CD4-positive, alpha-beta memory T cell (primary cell): ENCODE data around the gene NBEAL2. TPM values are rescaled to one million over a fixed set of nuclear protein-coding genes. Genes with fewer than 3 reads are reported as not detected.
A peak's percentile ranks its signal among the peaks of the same experiment; 100 is the strongest.
"Not testable (repeated sequence)": the region's sequence is repeated elsewhere in the genome, so short reads cannot be mapped to it uniquely, and the experiment has no call there.

Experiments used
- CTCF ChIA-PET: fragments of 350-600 bp; sonication (Branson Sonifier 250); formaldehyde crosslinking; loops from one replicate; lab custom pipeline; 2021; ENCODE audit warnings: inconsistent platforms; ENCODE audit not compliant: partially characterized antibody; lab: Charles Lee
- POLR2A ChIA-PET: fragments of 350-600 bp; sonication (Branson Sonifier 250); formaldehyde crosslinking; loops from one replicate; lab custom pipeline; 2021; ENCODE audit not compliant: partially characterized antibody; lab: Charles Lee
- DNase-seq, 5 donors: peaks; one replicate each; pipeline versions ENCODE4 v3.0.0 to v3.0.0-alpha.2; 2020 to 2022; ENCODE audit warnings: mixed read lengths in 1 of 5
- H3K27ac ChIP-seq: one replicate; pipeline ENCODE4 v1.7.0; 2013; ENCODE audit warnings: low read depth, low read length
- H3K27me3 ChIP-seq: 2 replicates; pipeline ENCODE4 v1.7.0; 2013; ENCODE audit warnings: mild to moderate bottlenecking, low read length, moderate library complexity; ENCODE audit not compliant: insufficient read depth
- H3K36me3 ChIP-seq: 2 replicates; pipeline ENCODE4 v1.7.0; 2013; ENCODE audit warnings: mild to moderate bottlenecking, low read length, moderate library complexity; ENCODE audit not compliant: insufficient read depth
- H3K4me1 ChIP-seq: 2 replicates; pipeline ENCODE4 v1.7.0; 2013; ENCODE audit warnings: mild to moderate bottlenecking, low read length, moderate library complexity; ENCODE audit not compliant: insufficient read depth
- H3K4me3 ChIP-seq, 2 donors: one replicate each; pipeline ENCODE4 v1.7.0; 2013; ENCODE audit warnings: low read length in 2 of 2, mild to moderate bottlenecking in 1 of 2
- H3K9me3 ChIP-seq, 2 donors: one replicate each; pipeline ENCODE4 v1.7.0; 2013; ENCODE audit warnings: low read length in 2 of 2, control low read depth in 1 of 2; ENCODE audit not compliant: control insufficient read depth in 1 of 2
- H3K27ac Mint-ChIP-seq, 7 donors: one replicate each; pipeline ENCODE4 v1.8.0; 2020 to 2021; ENCODE audit warnings: mixed read lengths in 7 of 7, mild to moderate bottlenecking in 6 of 7, inconsistent platforms in 3 of 7, moderate library complexity in 3 of 7
- H3K27me3 Mint-ChIP-seq, 2 donors: one replicate each; pipeline ENCODE4 v1.8.0; 2020 to 2021; ENCODE audit warnings: mixed read lengths in 2 of 2
- H3K36me3 Mint-ChIP-seq, 2 donors: one replicate each; pipeline ENCODE4 v1.8.0; 2020 to 2021; ENCODE audit warnings: mixed read lengths in 2 of 2, inconsistent platforms in 1 of 2, mild to moderate bottlenecking in 1 of 2
- H3K4me1 Mint-ChIP-seq, 4 donors: one replicate each; pipeline ENCODE4 v1.8.0; 2020 to 2021; ENCODE audit warnings: mixed read lengths in 4 of 4, mild to moderate bottlenecking in 1 of 4
- H3K4me3 Mint-ChIP-seq, 8 donors: one replicate each; pipeline ENCODE4 v1.8.0; 2020 to 2021; ENCODE audit warnings: mixed read lengths in 8 of 8, mild to moderate bottlenecking in 7 of 8, moderate library complexity in 6 of 8, inconsistent platforms in 3 of 8
- H3K9me3 Mint-ChIP-seq, 8 donors: one replicate each; pipeline ENCODE4 v1.8.0; 2020 to 2021; ENCODE audit warnings: mixed read lengths in 8 of 8, mild to moderate bottlenecking in 5 of 8, inconsistent platforms in 3 of 8, moderate library complexity in 1 of 8
- intact Hi-C: fragments of 100-400 bp; cut with micrococcal nuclease; formaldehyde crosslinking; loops from one replicate; pipeline ENCODE4 v1.15.1; 2023
- polyA plus RNA-seq, 2 donors: library from polyadenylated mRNA; unstranded; fragments of 300-500 nt; fragmentation: Illumina TruSeq; gene quantifications; one replicate each; pipeline ENCODE4 v1.2.3, GENCODE V29; 2021
- total RNA-seq, 2 experiments: library from RNA; stranded (reverse); gene quantifications; one replicate each; pipeline ENCODE4 v1.2.3, GENCODE V29; 2021

The NBEAL2 gene
- total and polyA plus RNA-seq, 4 experiments from 2014 or later = 4.5 to 147 (median 79.8) TPM

DNA sequence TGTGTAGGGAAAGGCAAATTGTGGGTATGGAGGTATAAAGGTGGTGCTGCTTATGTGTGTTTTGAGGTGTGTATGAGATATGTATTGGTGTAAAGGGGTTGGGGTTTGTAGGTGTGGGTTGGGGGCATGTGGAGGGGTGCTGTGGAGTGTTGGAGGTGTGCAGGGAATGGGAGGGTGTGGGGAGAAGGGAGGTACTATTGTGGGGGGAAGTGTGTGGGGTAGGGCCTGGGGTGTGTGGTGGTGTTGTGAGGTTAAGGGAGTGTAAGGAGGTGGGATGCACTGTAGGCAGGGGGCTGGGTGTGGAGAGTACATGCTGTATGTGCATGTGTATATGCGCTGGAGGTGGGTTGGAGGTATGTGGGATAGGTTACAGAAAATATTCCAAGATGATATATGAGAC is 18.6 kb upstream of the NBEAL2 start:
- DNase-seq = no peak
- peaks cover 5 to 33% of the 10 kb centered on the region in 2 donors for H3K36me3 Mint-ChIP-seq
- Histone ChIP-seq H3K4me3 (no peak overlapping the region), H3K27ac (no peak overlapping the region), H3K27me3 (no peaks in the 10 kb centered on the region), H3K9me3 (no peaks in the 10 kb centered on the region), H3K4me1 (peaks cover 74% of the 10 kb centered on the region), H3K36me3 (peaks cover 15% of the 10 kb centered on the region)
- POLR2A ChIA-PET = interaction anchor here (0.8 kb wide), 1 partner anchor 13 kb away, joined by 3 read pairs; no protein-coding TSS in a partner anchor
- H3K4me1 Mint-ChIP-seq = peaks cover 62 to 81% (median 71%) of the 10 kb centered on the region in 4 donors
- CTCF ChIA-PET = interaction anchor here (0.8 kb wide), 1 partner anchor 13 kb away, joined by 3 read pairs; no protein-coding TSS in a partner anchor
- H3K4me3 Mint-ChIP-seq = peak overlapping the region in 5 of 8 donors; percentile 3 to 60 (median 51)
- peak overlapping the region; percentile 8 to 88 (median 63) for H3K27ac Mint-ChIP-seq
- peaks cover 0 to 2% (median 0%) of the 10 kb centered on the region in 8 donors for H3K9me3 Mint-ChIP-seq
- H3K27me3 Mint-ChIP-seq = no peaks in the 10 kb centered on the region
- intact Hi-C loops = no loop called here

DNA sequence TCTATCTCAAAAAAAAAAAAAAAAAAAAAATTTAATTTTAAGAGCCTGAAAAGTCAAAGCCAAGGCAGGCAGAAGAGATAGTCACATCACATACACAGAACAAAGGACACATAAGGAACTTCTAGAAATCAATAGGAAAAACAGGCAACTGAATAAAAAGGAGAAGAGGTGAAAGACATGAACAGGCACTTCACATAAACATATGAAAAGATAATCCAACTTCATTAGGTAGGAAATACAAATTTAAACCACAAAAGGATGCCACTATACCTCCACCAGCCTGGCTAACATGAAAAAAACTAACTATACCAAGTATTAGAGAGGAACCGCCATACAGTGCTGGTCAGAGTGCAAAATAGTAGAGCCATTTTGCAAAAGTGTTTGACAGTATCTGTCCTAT is 17.0 kb upstream of the NBEAL2 start:
- CTCF ChIA-PET = interaction anchor here (1.0 kb wide), 1 partner anchor 9 kb away, joined by 4 read pairs; no protein-coding TSS in a partner anchor
- peak overlapping the region in 2 of 8 donors; percentile 26 to 44 for H3K4me3 Mint-ChIP-seq

DNA sequence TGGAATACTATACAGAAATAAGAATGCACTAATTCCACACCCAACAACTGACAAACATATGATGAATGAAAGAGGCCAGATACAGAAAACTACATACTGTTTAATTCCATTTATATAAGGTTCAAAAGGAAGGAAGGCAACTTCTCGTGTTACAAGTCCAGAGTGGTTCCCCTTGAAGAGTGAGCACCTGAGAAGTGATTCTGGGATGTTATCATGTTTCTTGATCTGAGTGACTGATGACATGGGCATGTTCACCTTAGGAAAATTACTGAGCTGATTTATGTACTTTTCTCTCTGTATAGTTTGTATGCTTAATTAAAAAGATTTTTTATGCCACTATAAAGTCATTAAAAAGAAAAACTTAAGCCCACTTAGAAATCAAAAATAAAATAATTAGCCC is 16.5 kb upstream of the NBEAL2 start:
- no peak for DNase-seq
- peak overlapping the region in 4 of 7 donors; percentile 5 to 33 (median 18) for H3K27ac Mint-ChIP-seq

More for the DNA sequence above, 17.0 kb upstream of the NBEAL2 start:
- Mint-ChIP-seq H3K9me3 (peaks cover 0 to 2% (median 0%) of the 10 kb centered on the region in 8 donors), H3K27me3 (no peaks in the 10 kb centered on the region), H3K36me3 (peaks cover 5 to 42% of the 10 kb centered on the region in 2 donors), H3K27ac (peak overlapping the region in 4 of 7 donors; percentile 16 to 75 (median 43)), H3K4me1 (peaks cover 59 to 84% (median 73%) of the 10 kb centered on the region in 4 donors)
- POLR2A ChIA-PET = no interaction called here
- Histone ChIP-seq H3K36me3 (peaks cover 16% of the 10 kb centered on the region), H3K27ac (no peak overlapping the region), H3K9me3 (no peaks in the 10 kb centered on the region), H3K27me3 (no peaks in the 10 kb centered on the region), H3K4me1 (peaks cover 73% of the 10 kb centered on the region), H3K4me3 (no peak overlapping the region)
- intact Hi-C loops = no loop called here
- no peak for DNase-seq

DNA sequence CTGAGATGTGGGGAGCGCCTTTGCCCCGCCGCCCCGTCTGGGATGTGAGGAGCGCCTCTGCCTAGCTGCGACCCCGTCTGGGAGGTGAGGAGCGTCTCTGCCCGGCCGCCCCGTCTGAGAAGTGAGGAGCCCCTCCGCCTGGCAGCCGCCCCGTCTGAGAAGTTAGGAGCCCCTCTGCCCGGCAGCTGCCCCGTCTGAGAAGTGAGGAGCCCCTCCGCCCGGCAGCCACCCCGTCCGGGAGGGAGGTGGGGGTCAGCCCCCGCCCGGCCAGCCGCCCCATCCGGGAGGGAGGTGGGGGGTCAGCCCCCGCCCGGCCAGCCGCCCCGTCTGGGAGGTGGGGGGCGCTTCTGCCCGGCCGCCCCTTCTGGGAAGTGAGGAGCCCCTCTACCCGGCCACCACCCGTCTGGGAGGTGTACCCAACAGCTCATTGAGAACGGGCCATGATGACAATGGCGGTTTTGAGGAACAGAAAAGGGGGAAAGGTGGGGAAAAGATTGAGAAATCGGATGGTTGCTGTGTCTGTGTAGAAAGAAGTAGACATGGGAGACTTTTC is 15.4 kb upstream of the NBEAL2 start:
- H3K9me3 ChIP-seq, POLR2A ChIA-PET, H3K4me3 Mint-ChIP-seq, H3K27me3 Mint-ChIP-seq, DNase-seq, H3K27ac Mint-ChIP-seq, H3K4me3 ChIP-seq, H3K27me3 ChIP-seq, H3K9me3 Mint-ChIP-seq, H3K27ac ChIP-seq, intact Hi-C loops: not testable (repeated sequence)
- Histone ChIP-seq H3K36me3 (peaks cover 16% of the 10 kb centered on the region), H3K4me1 (peaks cover 77% of the 10 kb centered on the region)
- peaks cover 65 to 86% (median 75%) of the 10 kb centered on the region in 4 donors for H3K4me1 Mint-ChIP-seq
- H3K36me3 Mint-ChIP-seq = peaks cover 5 to 44% of the 10 kb centered on the region in 2 donors
- CTCF ChIA-PET = interaction anchor here (1.4 kb wide), 1 partner anchor 18 kb away, joined by 3 read pairs; no protein-coding TSS in a partner anchor

More for the DNA sequence above, 16.5 kb upstream of the NBEAL2 start:
- ChIA-PET POLR2A (no interaction called here), CTCF (interaction anchor here (1.0 kb wide), 1 partner anchor 10 kb away, joined by 4 read pairs; no protein-coding TSS in a partner anchor)
- peaks cover 16% of the 10 kb centered on the region for H3K36me3 ChIP-seq
- Mint-ChIP-seq H3K4me3 (peak overlapping the region in 2 of 8 donors; percentile 14 to 44), H3K9me3 (peaks cover 0 to 2% (median 0%) of the 10 kb centered on the region in 8 donors), H3K27me3 (no peaks in the 10 kb centered on the region), H3K36me3 (peaks cover 5 to 44% of the 10 kb centered on the region in 2 donors), H3K4me1 (peaks cover 63 to 86% (median 76%) of the 10 kb centered on the region in 4 donors)
- no peaks in the 10 kb centered on the region for H3K9me3 ChIP-seq
- no peaks in the 10 kb centered on the region for H3K27me3 ChIP-seq
- peaks cover 77% of the 10 kb centered on the region for H3K4me1 ChIP-seq
- intact Hi-C loops = no loop called here
- no peak overlapping the region for H3K4me3 ChIP-seq
- H3K27ac ChIP-seq = no peak overlapping the region

DNA sequence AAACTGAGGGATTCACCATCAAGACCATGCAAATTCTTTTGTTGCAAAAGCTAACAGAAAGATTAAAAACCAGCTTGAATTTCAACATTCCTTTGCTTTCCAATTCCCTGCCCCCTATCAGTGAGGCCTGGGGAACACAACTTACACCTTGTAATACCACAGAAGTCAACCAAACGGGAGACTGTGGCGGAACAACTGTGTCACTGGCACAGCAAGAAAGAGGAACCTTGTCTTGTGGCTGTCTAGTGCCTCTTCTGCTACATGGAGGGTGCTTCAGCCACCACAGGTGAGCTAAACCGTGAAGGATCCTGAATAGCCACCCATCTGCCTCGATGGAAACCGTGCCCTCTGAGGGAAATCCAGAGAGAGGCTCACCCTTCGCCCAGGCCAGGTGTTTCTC is 14.3 kb upstream of the NBEAL2 start:
- Histone ChIP-seq H3K27me3 (no peaks in the 10 kb centered on the region), H3K4me3 (no peak overlapping the region), H3K36me3 (peaks cover 20% of the 10 kb centered on the region), H3K4me1 (peaks cover 77% of the 10 kb centered on the region), H3K27ac (no peak overlapping the region), H3K9me3 (no peaks in the 10 kb centered on the region)
- Mint-ChIP-seq H3K36me3 (peaks cover 5 to 44% of the 10 kb centered on the region in 2 donors), H3K9me3 (peaks cover 0 to 2% (median 0%) of the 10 kb centered on the region in 8 donors), H3K4me3 (peak overlapping the region in 1 of 8 donors; percentile 4), H3K27me3 (no peaks in the 10 kb centered on the region), H3K4me1 (peaks cover 61 to 86% (median 73%) of the 10 kb centered on the region in 4 donors), H3K27ac (peak overlapping the region in 4 of 7 donors; percentile 10 to 78 (median 27))
- intact Hi-C loops = no loop called here
- no peak for DNase-seq
- ChIA-PET POLR2A (interaction anchor here (1.0 to 3.5 kb wide), 3 partner anchors 15 to 22 kb away, joined by 3 to 18 read pairs (median 3); partner anchors contain the start of gene NBEAL2), CTCF (interaction anchor here (1.1 to 3.9 kb wide), 5 partner anchors 8 to 33 kb away, joined by 3 to 16 read pairs (median 3); no protein-coding TSS in a partner anchor)

DNA sequence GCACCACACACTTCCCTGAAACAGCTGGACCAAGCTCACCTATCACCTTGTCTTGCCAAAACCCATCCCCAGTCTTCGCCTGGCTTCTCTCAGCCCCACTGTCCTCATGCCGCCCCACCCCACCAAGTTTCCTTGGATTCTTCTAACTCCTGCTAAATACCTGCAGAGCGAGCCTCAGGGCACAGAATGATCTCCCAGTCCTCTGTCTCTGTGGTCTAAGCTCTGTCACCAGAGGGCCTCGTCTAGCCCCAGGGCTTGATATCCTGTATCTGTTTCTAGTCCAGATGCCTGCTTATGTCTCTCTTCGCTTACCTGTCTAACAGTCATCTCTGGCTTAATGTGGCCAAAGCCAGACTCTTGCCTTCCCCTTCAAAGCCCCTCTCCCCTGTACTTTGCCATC is 12.7 kb upstream of the NBEAL2 start:
- ChIA-PET CTCF (interaction anchor here (1.2 to 3.9 kb wide), 4 partner anchors 8 to 31 kb away, joined by 3 to 16 read pairs (median 5); partner anchors contain the start of gene NBEAL2), POLR2A (interaction anchor here (0.6 to 3.5 kb wide), 5 partner anchors 9 to 130 kb away, joined by 3 to 18 read pairs (median 3); partner anchors contain the start of genes CCDC12 and NBEAL2)
- H3K4me1 ChIP-seq = peaks cover 77% of the 10 kb centered on the region
- intact Hi-C loops = no loop called here
- Mint-ChIP-seq H3K27ac (peak overlapping the region; percentile 56 to 91 (median 77)), H3K36me3 (peaks cover 12 to 50% of the 10 kb centered on the region in 2 donors), H3K27me3 (no peaks in the 10 kb centered on the region), H3K9me3 (peaks cover 0 to 2% (median 0%) of the 10 kb centered on the region in 8 donors), H3K4me1 (peaks cover 60 to 86% (median 74%) of the 10 kb centered on the region in 4 donors), H3K4me3 (peak overlapping the region in 7 of 8 donors; percentile 8 to 69 (median 38))
- H3K27ac ChIP-seq = no peak overlapping the region
- H3K9me3 ChIP-seq = no peaks in the 10 kb centered on the region
- no peak for DNase-seq
- H3K36me3 ChIP-seq = peaks cover 24% of the 10 kb centered on the region
- no peak overlapping the region for H3K4me3 ChIP-seq
- H3K27me3 ChIP-seq = no peaks in the 10 kb centered on the region
